ENCODE data around the gene PTER.

The PTER gene

DNA sequence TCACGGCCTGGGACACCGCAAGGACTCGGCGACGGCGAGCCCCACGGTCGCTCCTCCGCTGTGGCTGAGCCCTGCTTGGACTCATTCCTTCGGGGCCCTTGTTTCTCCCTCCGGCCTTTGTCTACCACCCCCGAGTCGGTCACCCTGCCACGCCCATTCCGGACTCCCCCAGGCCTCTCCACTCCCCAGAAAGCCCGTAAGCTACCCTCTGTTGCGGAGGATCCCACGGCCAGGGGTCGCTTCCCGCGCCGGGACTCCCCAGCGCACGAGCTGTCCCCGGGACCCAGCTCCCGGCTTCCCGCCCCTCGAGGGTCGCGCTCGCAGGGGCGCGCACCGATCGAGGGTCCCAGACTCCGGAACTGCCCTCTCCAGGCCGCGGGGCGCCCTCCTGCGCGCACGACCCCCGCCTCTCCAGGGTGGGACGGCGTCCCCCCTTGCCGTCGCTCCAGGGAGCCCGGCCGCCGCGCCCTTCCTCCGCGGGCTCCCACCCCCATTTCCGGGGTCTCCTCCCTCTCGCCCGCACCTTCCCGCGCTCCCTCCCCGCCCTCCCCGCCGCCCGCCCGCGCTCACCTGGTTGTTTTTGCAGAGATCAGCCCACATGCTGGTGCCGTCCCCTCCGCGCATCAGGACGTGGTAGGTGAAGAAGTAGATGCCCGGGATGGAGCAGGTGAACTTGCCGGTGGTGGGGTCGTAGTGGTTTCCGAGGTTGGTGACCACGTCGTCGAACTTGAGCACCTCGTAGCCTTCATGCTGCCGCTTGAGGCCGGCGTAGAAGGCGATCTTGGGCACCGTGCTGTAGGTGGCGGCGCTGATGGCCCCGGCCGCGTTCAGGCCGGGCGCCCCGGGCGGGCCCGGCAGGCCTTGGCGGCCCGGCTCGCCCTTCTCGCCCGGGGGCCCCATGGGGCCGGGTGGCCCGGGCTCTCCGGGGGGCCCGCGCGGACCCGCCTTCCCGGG is 83.4 kb downstream of the PTER start:
- no peak overlapping the region for H3K27ac ChIP-seq
- H3K36me3 ChIP-seq (ENCODE audit: control insufficient read depth, insufficient read depth, low read length) = no peaks in the 10 kb centered on the region
- H3K4me2 ChIP-seq (ENCODE audit: low read length) = no peak overlapping the region
- no peak overlapping the region for H3K4me3 ChIP-seq (ENCODE audit: low read depth, low read length)
- no peaks in the 10 kb centered on the region for H3K9me3 ChIP-seq (ENCODE audit: control insufficient read depth, low read length)
- TF ChIP-seq, protein P1, sequence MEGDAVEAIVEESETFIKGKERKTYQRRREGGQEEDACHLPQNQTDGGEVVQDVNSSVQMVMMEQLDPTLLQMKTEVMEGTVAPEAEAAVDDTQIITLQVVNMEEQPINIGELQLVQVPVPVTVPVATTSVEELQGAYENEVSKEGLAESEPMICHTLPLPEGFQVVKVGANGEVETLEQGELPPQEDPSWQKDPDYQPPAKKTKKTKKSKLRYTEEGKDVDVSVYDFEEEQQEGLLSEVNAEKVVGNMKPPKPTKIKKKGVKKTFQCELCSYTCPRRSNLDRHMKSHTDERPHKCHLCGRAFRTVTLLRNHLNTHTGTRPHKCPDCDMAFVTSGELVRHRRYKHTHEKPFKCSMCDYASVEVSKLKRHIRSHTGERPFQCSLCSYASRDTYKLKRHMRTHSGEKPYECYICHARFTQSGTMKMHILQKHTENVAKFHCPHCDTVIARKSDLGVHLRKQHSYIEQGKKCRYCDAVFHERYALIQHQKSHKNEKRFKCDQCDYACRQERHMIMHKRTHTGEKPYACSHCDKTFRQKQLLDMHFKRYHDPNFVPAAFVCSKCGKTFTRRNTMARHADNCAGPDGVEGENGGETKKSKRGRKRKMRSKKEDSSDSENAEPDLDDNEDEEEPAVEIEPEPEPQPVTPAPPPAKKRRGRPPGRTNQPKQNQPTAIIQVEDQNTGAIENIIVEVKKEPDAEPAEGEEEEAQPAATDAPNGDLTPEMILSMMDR (IDR thresholded peaks at IDR 0.05) = no peak
- H2AFZ ChIP-seq = no peak overlapping the region
- no peak overlapping the region for H3K9ac ChIP-seq
- H3K4me1 ChIP-seq = no peaks in the 10 kb centered on the region
- no peaks in the 10 kb centered on the region for H3K27me3 ChIP-seq (ENCODE audit: control insufficient read depth, insufficient read depth, low read length)
- H3K79me2 ChIP-seq = no peaks in the 10 kb centered on the region

DNA sequence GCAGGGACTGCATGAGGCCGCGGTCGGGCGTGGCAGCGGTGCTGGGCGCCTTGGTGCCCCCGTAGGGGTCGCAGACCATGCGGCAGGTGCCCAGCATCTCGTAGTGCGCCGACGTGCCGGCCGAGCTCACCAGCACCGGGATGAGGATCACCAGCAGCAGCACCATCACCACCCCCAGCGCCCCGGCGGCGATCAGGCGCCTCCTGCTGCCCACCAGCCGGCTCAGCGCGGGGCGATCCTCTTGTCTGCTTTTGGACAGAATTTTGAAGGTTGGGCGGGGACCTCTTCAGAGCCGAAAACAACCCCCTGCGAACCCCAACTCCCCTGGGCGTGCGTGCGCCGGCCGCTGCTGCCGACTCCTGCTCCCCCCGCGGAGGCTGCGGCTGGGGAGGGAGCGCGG is 84.1 kb downstream of the PTER start:
- no peak overlapping the region for H2AFZ ChIP-seq
- no peaks in the 10 kb centered on the region for H3K9me3 ChIP-seq (ENCODE audit: control insufficient read depth, low read length)
- H3K9ac ChIP-seq = no peak overlapping the region
- peak overlapping the region; percentile 76 for H3K4me2 ChIP-seq (ENCODE audit: low read length)
- peak overlapping the region; percentile 34 for H3K4me3 ChIP-seq (ENCODE audit: low read depth, low read length)
- H3K27me3 ChIP-seq (ENCODE audit: control insufficient read depth, insufficient read depth, low read length) = no peaks in the 10 kb centered on the region
- no peaks in the 10 kb centered on the region for H3K36me3 ChIP-seq (ENCODE audit: control insufficient read depth, insufficient read depth, low read length)
- TF ChIP-seq, protein P1 (IDR thresholded peaks at IDR 0.05) = no peak
- H3K79me2 ChIP-seq = no peaks in the 10 kb centered on the region
- H3K27ac ChIP-seq = no peak overlapping the region
- no peaks in the 10 kb centered on the region for H3K4me1 ChIP-seq

DNA sequence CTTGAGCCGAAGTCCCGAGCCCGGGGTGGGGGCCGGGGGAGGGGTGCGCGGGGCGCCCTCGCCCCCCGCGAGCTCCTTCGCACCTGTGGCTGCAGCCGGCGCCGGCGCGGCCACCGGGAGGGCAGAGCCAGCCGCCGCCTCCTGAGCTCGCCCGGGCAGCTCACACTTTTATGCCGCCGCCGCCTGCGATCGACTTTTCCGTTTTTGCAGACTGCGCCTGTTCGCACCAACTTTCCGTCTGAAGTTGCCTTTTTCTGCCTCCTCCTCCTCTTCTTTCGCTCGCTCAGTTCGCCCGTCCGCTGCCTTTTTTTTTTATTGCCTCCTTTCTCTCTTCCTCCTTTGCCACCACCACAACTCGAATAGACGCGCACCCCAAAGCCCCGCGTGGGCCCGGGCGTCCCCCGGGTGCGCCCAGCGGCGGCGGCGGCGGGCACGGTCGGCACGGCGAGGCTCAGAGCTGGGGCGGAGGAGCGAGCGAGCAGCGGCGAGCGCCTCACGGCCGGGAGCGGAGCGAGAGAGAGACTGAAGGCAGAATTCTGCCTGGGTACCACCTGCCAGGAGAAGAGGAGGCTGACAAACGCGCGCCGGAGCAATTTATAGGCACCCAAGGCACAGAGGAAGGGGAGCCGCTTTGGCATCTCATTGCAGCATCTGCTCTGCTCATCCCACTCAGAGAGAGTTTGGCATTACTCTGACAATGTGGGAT is 84.7 kb downstream of the PTER start, which contains the start of gene C1QL3:
Gene C1QL3, minus strand, starts transcription at position 569 of the 706 bp plus-strand sequence. CDS start 814 bp downstream, outside the sequence.
- Histone ChIP-seq H2AFZ (no peak within 1 kb of the TSS), H3K79me2 (no peaks in the 10 kb centered on the region), H3K27ac (no peak within 1 kb of the TSS), H3K4me2 (ENCODE audit: low read length) (peak within 1 kb of the TSS; percentile 76), H3K27me3 (ENCODE audit: control insufficient read depth, insufficient read depth, low read length) (no peaks in the 10 kb centered on the region), H3K4me3 (ENCODE audit: low read depth, low read length) (peak within 1 kb of the TSS; percentile 34), H3K9me3 (ENCODE audit: control insufficient read depth, low read length) (no peaks in the 10 kb centered on the region), H3K4me1 (no peaks in the 10 kb centered on the region), H3K9ac (no peak within 1 kb of the TSS), H3K36me3 (ENCODE audit: control insufficient read depth, insufficient read depth, low read length) (no peaks in the 10 kb centered on the region)
- TF ChIP-seq, protein P1 (IDR thresholded peaks at IDR 0.05) = no peak

DNA sequence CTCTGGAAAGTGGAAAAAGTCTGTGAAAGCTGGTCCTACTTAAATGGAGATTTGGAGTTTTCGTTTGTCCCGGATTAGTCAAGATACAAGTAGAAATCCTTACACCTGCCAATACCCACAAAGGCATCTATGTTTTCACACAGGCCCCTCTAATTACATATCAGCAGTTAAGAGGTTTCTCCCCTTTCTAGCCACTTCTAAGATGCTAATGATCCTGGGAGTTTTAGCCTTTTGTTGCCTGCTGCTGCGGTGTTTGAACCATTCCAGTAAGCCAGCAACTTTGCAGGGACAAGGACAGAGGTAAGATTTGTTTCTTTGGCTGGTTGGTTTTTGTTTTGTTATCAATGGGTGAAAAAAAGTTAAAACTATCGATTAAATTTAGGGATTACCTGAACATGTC is 90.6 kb downstream of the PTER start:
- Histone ChIP-seq H3K4me2 (ENCODE audit: low read length) (no peak overlapping the region), H3K4me3 (ENCODE audit: low read depth, low read length) (no peak overlapping the region), H3K4me1 (no peaks in the 10 kb centered on the region), H3K79me2 (no peaks in the 10 kb centered on the region), H3K27me3 (ENCODE audit: control insufficient read depth, insufficient read depth, low read length) (no peaks in the 10 kb centered on the region), H3K9me3 (ENCODE audit: control insufficient read depth, low read length) (no peaks in the 10 kb centered on the region), H3K9ac (no peak overlapping the region), H2AFZ (no peak overlapping the region), H3K27ac (no peak overlapping the region), H3K36me3 (ENCODE audit: control insufficient read depth, insufficient read depth, low read length) (no peaks in the 10 kb centered on the region)
- TF ChIP-seq, protein P1 (IDR thresholded peaks at IDR 0.05) = no peak
